Measurements from ENCODE around the gene UTP14A.

GRCh38 chrX:129934952-129935351 is 29.0 kb downstream of the UTP14A start:
- TF ChIP-seq CTCF (IDR thresholded peaks at IDR 0.05; ENCODE audit: low read depth, low read length, poor library complexity, severe bottlenecking) (no peak), EZH2phosphoT487 (IDR thresholded peaks at IDR 0.05; ENCODE audit: borderline replicate concordance, low read length) (no peak)

Measured in DOHH2 (cell line).